C4-2B (cell line): ENCODE results near the gene IRAK3.
A peak's percentile ranks its signal among the peaks of the same experiment; 100 is the strongest.

ENCODE experiments used
- H3K27ac ChIP-seq: fragments of 450-650 bp; 2 replicates; pipeline ENCODE4 v1.5.1; 2017
- ZFX ChIP-seq: fragments of 450-650 bp; IDR thresholded peaks from 2 replicates; pipeline ENCODE4 v1.6.1; 2017
- TF ChIP-seq, protein P1 (sequence below): fragments of 450-650 bp; conservative IDR thresholded peaks from 2 replicates; pipeline ENCODE4 v1.5.1; 2017; ENCODE audit warnings: mild to moderate bottlenecking

The IRAK3 gene

DNA sequence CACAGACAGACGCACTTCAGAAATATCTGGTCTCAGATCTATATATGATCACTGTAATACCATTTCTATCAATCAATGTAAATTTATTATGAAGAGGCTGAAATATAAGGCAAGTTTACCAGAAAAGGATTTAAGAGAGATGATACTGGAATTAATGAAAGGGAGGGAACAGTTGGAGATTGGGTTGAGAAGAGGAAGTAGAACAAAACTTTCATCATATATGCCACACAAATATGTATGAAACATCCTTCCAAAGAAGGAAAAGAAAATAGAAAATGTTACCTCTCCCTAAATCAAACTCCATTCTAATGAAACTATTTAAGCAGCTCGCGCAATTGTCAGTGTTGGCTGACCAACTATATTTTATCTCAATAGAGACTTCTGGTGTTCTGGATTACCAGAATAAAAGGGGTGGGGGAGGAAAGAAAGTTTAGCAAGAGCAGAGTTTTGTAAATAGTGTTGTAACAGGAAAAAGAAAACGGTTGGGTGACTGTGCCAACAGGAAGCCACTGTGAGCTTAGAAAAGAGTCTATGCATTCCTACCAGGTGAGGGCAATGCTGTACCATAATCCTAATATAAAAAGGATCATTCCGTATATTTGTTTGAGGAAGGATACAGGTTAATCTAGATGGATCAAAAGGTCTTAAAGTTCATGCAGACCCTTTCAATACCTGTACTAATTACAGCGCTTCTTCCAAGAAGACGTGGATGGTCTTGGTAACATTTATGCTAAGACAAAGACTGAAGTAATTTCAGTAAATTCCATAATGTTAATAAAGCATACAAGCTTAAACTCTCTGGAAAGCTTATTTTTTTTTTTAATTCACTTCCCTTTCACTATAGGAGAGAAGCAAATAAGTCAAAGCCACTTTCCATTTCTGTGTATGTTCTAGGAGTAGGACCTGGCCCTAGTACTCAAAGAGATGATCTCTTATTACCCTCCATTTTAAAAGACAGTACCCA, 43.9 kb upstream of the IRAK3 start:
- H3K27ac ChIP-seq = no peak overlapping the region
- TF ChIP-seq, protein P1, sequence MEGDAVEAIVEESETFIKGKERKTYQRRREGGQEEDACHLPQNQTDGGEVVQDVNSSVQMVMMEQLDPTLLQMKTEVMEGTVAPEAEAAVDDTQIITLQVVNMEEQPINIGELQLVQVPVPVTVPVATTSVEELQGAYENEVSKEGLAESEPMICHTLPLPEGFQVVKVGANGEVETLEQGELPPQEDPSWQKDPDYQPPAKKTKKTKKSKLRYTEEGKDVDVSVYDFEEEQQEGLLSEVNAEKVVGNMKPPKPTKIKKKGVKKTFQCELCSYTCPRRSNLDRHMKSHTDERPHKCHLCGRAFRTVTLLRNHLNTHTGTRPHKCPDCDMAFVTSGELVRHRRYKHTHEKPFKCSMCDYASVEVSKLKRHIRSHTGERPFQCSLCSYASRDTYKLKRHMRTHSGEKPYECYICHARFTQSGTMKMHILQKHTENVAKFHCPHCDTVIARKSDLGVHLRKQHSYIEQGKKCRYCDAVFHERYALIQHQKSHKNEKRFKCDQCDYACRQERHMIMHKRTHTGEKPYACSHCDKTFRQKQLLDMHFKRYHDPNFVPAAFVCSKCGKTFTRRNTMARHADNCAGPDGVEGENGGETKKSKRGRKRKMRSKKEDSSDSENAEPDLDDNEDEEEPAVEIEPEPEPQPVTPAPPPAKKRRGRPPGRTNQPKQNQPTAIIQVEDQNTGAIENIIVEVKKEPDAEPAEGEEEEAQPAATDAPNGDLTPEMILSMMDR = peak; percentile 89
- TF ChIP-seq ZFX = no peak

DNA sequence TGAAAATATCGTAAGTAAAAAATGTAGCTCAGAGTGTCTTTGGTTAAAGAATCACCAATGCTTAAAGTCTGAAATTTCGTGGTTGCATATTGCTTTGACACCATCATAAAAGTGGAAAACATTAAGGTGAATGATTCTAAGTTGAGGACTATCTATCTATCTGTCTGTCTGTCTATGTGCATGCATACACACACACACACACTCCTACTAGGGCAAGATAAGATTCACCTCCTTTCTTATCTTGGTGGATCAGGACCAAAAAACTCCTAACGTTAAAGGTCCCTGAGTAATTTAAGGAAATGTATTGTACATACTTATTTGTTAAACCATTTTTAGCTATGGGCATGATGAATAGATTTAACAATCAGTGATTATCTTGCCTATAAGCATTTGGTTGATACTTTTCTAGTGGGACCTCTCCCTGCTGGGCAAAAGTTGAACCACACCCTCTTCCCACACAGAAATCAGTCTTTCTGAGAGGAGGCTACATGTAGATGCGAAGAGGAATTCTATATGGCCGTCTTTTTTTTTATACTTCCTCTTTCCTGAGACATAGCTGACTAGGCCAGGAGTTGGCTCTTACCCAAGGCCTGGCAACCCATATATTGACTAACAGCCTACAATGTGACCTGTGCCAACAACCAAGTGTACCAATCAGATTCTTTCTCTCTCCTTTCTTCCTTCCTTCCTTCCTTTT, 39.2 kb upstream of the IRAK3 start:
- H3K27ac ChIP-seq = no peak overlapping the region
- TF ChIP-seq, protein P1 = peak; percentile 19; the same call in 1 of the 2 replicates
- no peak for TF ChIP-seq ZFX

DNA sequence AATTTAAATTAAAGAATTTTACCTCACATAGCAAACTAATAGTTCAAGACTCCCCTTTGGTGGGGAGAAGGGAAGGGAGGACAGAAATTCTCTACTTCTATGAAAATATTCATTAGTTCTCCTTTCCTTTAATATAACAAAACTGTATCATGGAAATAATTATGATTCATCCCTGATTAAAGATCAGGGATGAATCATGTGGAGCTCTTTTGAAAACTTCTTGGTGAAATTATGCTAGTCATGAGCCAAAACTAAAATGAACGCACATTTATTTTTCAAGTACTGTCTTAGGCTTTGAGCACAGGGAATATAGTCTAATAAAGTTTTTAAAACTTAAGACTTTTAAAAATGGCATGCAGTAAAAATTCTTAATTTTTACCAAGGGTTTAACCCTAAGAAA, 36.3 kb upstream of the IRAK3 start:
- no peak overlapping the region for H3K27ac ChIP-seq
- TF ChIP-seq, protein P1 = no peak
- no peak for TF ChIP-seq ZFX

DNA sequence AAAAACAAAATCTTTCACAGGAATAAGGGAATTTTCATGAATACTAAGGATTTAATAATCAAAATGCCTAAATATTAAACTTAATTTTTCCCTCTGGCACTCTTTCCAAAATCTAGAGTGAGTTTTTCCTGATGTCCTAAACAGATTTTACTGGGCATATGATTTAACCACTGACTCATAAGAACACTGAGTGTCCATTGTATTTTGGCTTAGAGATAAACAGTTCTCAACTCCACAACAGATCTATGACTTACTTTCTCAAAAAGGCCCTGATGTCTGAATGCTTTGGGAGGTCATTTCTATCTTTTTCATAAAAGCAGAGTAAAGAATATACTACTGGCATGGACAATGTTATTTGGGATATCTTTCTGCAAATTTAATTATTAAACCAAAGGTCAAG, 34.2 kb upstream of the IRAK3 start:
- no peak for TF ChIP-seq ZFX
- TF ChIP-seq, protein P1 = no peak
- H3K27ac ChIP-seq = no peak overlapping the region

DNA sequence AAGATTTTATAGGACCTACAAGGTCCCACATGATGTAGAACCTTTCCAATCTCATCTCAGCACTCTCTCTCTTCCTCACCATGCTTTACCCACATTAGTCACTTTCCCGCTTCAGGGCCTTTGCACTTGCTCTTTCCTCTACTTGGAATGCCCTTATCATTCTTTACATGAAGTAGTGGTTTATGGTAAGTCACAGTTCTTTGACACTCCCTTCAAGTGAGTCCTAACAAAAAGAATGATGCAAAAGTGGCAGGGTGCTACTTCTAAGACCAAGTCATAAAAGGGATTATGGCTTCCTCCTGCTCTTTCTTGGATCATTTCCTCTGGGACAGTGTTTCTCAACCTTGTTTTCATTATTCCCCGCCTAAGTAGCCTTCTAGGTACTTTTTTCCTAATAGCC, 32.4 kb upstream of the IRAK3 start:
- no peak overlapping the region for H3K27ac ChIP-seq
- TF ChIP-seq ZFX = no peak
- TF ChIP-seq, protein P1 = no peak

DNA sequence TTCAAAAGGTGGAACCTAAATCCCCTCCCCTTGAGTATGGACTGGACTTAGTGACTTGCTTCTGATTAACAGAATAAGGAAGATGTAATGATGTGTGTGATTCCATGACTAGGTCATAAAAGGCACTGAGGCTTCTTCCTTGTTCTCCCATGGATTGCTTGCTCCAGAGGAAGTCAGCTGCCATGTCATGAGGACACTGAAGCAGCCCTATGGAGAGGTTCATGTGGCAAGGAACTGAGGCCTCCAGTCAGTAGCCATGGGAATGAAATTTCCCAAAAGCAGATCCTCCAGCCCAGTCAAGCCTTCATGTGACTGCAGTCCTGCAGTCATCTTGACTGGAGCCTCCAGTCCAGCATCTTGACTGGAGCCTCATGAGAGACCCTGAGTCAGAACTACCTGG, 29.9 kb upstream of the IRAK3 start:
- H3K27ac ChIP-seq = no peak overlapping the region
- no peak for TF ChIP-seq ZFX
- TF ChIP-seq, protein P1 = no peak

DNA sequence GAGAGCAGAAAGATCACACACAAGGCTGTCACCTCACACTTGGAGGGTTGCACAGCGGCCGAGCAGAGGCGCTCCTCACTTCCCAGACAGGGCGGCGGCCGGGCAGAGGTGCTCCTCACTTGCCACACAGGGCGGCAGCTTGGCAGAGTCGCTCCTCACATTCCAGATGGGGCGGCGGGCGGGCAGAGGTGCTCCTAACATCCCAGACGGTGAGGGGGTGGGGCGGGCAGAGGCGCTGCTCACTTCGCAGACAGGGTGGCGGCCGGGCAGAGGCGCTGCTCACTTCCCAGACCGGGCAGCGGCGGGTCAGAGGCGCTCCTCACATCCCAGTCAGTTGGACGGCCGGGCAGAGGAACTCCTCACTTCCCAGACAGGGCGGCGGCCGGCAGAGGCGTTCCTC, 28.3 kb upstream of the IRAK3 start:
- H3K27ac ChIP-seq = no peak overlapping the region

More for the DNA sequence above, 28.3 kb upstream of the IRAK3 start:
- no peak for TF ChIP-seq ZFX
- TF ChIP-seq, protein P1 = no peak
